ENCODE measurements around the gene CHSY3.

GRCh38 chr5:130136300-130136699, 232.0 kb downstream of the CHSY3 start:
- TF ChIP-seq CTCF (IDR thresholded peaks at IDR 0.05 in 4 of 5, conservative IDR thresholded peaks at IDR 0.05 in 1 of 5) = no peak
- no peak for TF ChIP-seq POLR2A (IDR thresholded peaks at IDR 0.05)

All from gastrocnemius medialis (tissue), 4 donors.